CD14-positive monocyte (primary cell): ENCODE measurements around the gene NSMF. TPM values are rescaled to one million over a fixed set of nuclear protein-coding genes. Genes with fewer than 3 reads are reported as not detected.

Source experiments
- DNase-seq, 3 donors: peaks; one replicate each; pipeline ENCODE4 v3.0.0-alpha.2; 2011 to 2022
- H2AFZ ChIP-seq: 2 replicates; pipeline ENCODE4 v1.6.0; 2012; ENCODE audit warnings: mild to moderate bottlenecking, low read depth, low read length, inconsistent platforms; ENCODE audit not compliant: insufficient read depth, poor library complexity, severe bottlenecking
- H3K27ac ChIP-seq, 2 donors: 1 replicate in 1 of 2; 2 replicates in 1 of 2; pipeline ENCODE4 v1.5.1; 2012 to 2013; ENCODE audit warnings: low read length in 2 of 2, control low read depth in 1 of 2, inconsistent platforms in 1 of 2, low read depth in 1 of 2, mild to moderate bottlenecking in 1 of 2
- H3K27me3 ChIP-seq, 2 donors: one replicate each; pipeline versions ENCODE4 v1.6.0 to v1.6.1; 2011 to 2013; ENCODE audit warnings: low read length in 2 of 2; ENCODE audit not compliant: control insufficient read depth in 2 of 2, insufficient read depth in 2 of 2
- H3K36me3 ChIP-seq, 2 donors: replicated peaks in 1 of 2; 1 replicate in 1 of 2; 2 replicates in 1 of 2; pipeline versions ENCODE4 v1.5.1 to v1.6.1; 2012 to 2013; ENCODE audit warnings: low read length in 2 of 2, control low read depth in 1 of 2, inconsistent platforms in 1 of 2, mild to moderate bottlenecking in 1 of 2; ENCODE audit not compliant: insufficient read depth in 2 of 2, control insufficient read depth in 1 of 2
- H3K4me1 ChIP-seq, 2 donors: 1 replicate in 1 of 2; 2 replicates in 1 of 2; pipeline versions ENCODE4 v1.5.1 to v1.6.1; 2012 to 2013; ENCODE audit warnings: low read length in 2 of 2, control low read depth in 1 of 2, inconsistent platforms in 1 of 2, mild to moderate bottlenecking in 1 of 2, moderate library complexity in 1 of 2; ENCODE audit not compliant: insufficient read depth in 2 of 2, control insufficient read depth in 1 of 2
- H3K4me2 ChIP-seq: replicated peaks from 2 replicates; pipeline ENCODE3; 2012; ENCODE audit warnings: low read length, moderate library complexity, mild to moderate bottlenecking; ENCODE audit not compliant: poor library complexity, severe bottlenecking; ENCODE audit errors: extremely low read depth
- H3K4me3 ChIP-seq, 3 experiments: fragments of 200-600 bp in 1 of 3; sonication (generic) in 1 of 3; replicated peaks in 1 of 3; 1 replicate in 2 of 3; 2 replicates in 1 of 3; pipeline ENCODE4 v1.5.1; 2011 to 2013; ENCODE audit warnings: low read length in 3 of 3, mild to moderate bottlenecking in 3 of 3, control low read depth in 2 of 3, low read depth in 2 of 3, inconsistent platforms in 1 of 3, moderate library complexity in 1 of 3
- H3K79me2 ChIP-seq: 2 replicates; pipeline ENCODE4 v1.6.0; 2012; ENCODE audit warnings: mild to moderate bottlenecking, control low read depth, inconsistent platforms, low read length, moderate library complexity; ENCODE audit not compliant: insufficient read depth
- H3K9ac ChIP-seq: 2 replicates; pipeline ENCODE4 v1.6.0; 2017; ENCODE audit warnings: low read length, mild to moderate bottlenecking; ENCODE audit not compliant: insufficient read depth, poor library complexity, severe bottlenecking
- H3K9me3 ChIP-seq, 2 donors: replicated peaks in 1 of 2; 1 replicate in 1 of 2; 2 replicates in 1 of 2; pipeline versions ENCODE4 v1.5.1 to v1.6.1; 2012 to 2013; ENCODE audit warnings: low read length in 2 of 2, control low read depth in 1 of 2; ENCODE audit not compliant: control insufficient read depth in 1 of 2, insufficient read depth in 1 of 2
- H4K20me1 ChIP-seq: 2 replicates; pipeline ENCODE4 v1.6.0; 2012; ENCODE audit warnings: mild to moderate bottlenecking, low read length, control low read depth, moderate library complexity; ENCODE audit not compliant: insufficient read depth
- H3K27ac Mint-ChIP-seq, 7 donors: one replicate each; pipeline ENCODE4 v1.8.0; 2020; ENCODE audit warnings: mild to moderate bottlenecking in 7 of 7, mixed read lengths in 7 of 7, moderate library complexity in 6 of 7, inconsistent platforms in 2 of 7
- H3K27me3 Mint-ChIP-seq, 3 donors: one replicate each; pipeline ENCODE4 v1.8.0; 2021 to 2022; ENCODE audit warnings: low read depth in 3 of 3, mild to moderate bottlenecking in 3 of 3, mixed read lengths in 3 of 3, moderate library complexity in 3 of 3, inconsistent platforms in 1 of 3
- H3K36me3 Mint-ChIP-seq, 2 donors: one replicate each; pipeline ENCODE4 v1.8.0; 2020; ENCODE audit warnings: mixed read lengths in 2 of 2, inconsistent platforms in 1 of 2, mild to moderate bottlenecking in 1 of 2
- H3K4me1 Mint-ChIP-seq: one replicate; pipeline ENCODE4 v1.8.0; 2020; ENCODE audit warnings: mild to moderate bottlenecking, mixed read lengths
- H3K4me3 Mint-ChIP-seq, 2 donors: one replicate each; pipeline ENCODE4 v1.8.0; 2020; ENCODE audit warnings: mild to moderate bottlenecking in 2 of 2, mixed read lengths in 2 of 2, moderate library complexity in 1 of 2
- H3K9me3 Mint-ChIP-seq, 7 donors: one replicate each; pipeline ENCODE4 v1.8.0; 2020 to 2022; ENCODE audit warnings: mixed read lengths in 7 of 7, mild to moderate bottlenecking in 6 of 7, moderate library complexity in 6 of 7, inconsistent platforms in 2 of 7
- WGBS: methylation state at CpG from one replicate; pipeline ENCODE4 v1.1.5; 2013; ENCODE audit warnings: missing lambda C conversion rate; ENCODE audit not compliant: insufficient coverage; 5-methylcytosine and 5-hydroxymethylcytosine counted together
- intact Hi-C, 2 donors: fragments of 100-400 bp; cut with micrococcal nuclease; formaldehyde crosslinking; loops; one replicate each; pipeline versions ENCODE4 v1.15.0 to v1.15.1; 2023
- polyA plus RNA-seq, 3 donors: library from polyadenylated mRNA; depleted of rRNA in 1 of 3; unstranded in 2 of 3; stranded (reverse) in 1 of 3; fragments of 300-500 nt in 2 of 3; fragments of >200 nt in 1 of 3; fragmentation: Illumina TruSeq in 2 of 3; gene quantifications; 1 replicate in 2 of 3; 2 replicates in 1 of 3; pipeline ENCODE4 v1.2.3, GENCODE V29; 2012 to 2021
- TF ChIP-seq, protein P1 (sequence below): fragments of 200-600 bp; IDR thresholded peaks from one replicate; pipeline ENCODE4 v1.8.0; 2022; ENCODE audit warnings: antibody characterized with exemption, mild to moderate bottlenecking

Gene NSMF
- polyA plus RNA-seq, 3 donors = 4.6 to 68.4 (median 5.3) TPM

DNA sequence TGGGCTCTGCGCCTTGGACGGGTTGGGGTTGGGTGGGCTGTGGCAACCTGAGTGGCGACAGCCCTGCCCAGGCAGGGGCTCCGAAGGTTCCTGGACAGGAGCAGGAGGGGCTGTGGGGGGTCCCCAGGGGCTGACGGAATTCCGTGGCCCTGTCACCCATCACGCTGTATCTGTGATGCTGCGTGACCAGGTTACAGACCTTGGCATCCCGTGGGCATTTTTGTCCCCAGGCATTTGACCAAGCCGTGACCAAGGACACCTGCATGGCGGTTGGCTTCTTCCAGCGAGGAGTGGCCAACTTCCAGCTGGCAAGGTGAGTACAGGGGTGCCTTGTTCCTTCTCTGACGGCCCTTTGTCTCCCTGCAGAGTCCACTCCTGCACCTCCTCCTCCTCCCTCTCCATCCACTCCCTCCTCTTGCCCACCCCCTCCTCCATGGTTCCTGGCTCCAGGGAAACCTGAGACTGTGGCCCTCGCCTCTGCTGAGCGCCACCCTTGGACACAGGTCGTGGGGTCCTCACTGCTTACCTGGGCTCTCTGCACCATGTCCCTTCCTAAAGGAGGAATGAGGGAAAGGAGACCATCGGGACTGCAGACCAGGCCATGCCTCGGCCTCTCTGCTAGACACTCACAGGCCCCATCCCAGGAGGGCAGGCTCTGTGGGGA is 33.0 kb downstream of the NSMF start:
- Histone ChIP-seq H4K20me1 (no peaks in the 10 kb centered on the region), H3K9ac (no peak overlapping the region), H3K27me3 (no peaks in the 10 kb centered on the region), H3K9me3 (no peaks in the 10 kb centered on the region), H3K36me3 (no peaks in the 10 kb centered on the region), H3K4me2 (no peak overlapping the region), H3K79me2 (peaks cover 15% of the 10 kb centered on the region), H3K4me3 (no peak overlapping the region), H3K4me1 (peaks cover 19 to 29% of the 10 kb centered on the region in 2 donors), H3K27ac (no peak overlapping the region), H2AFZ (no peak overlapping the region)
- H3K27ac Mint-ChIP-seq = no peak overlapping the region
- DNase-seq = no peak
- H3K9me3 Mint-ChIP-seq = no peaks in the 10 kb centered on the region
- TF ChIP-seq, protein P1, sequence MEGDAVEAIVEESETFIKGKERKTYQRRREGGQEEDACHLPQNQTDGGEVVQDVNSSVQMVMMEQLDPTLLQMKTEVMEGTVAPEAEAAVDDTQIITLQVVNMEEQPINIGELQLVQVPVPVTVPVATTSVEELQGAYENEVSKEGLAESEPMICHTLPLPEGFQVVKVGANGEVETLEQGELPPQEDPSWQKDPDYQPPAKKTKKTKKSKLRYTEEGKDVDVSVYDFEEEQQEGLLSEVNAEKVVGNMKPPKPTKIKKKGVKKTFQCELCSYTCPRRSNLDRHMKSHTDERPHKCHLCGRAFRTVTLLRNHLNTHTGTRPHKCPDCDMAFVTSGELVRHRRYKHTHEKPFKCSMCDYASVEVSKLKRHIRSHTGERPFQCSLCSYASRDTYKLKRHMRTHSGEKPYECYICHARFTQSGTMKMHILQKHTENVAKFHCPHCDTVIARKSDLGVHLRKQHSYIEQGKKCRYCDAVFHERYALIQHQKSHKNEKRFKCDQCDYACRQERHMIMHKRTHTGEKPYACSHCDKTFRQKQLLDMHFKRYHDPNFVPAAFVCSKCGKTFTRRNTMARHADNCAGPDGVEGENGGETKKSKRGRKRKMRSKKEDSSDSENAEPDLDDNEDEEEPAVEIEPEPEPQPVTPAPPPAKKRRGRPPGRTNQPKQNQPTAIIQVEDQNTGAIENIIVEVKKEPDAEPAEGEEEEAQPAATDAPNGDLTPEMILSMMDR = no peak
- peaks cover 0 to 6% (median 0%) of the 10 kb centered on the region in 3 donors for H3K27me3 Mint-ChIP-seq
- WGBS = 98% methylated on average over 11 of the region's 18 CpGs
- H3K4me1 Mint-ChIP-seq = peaks cover 21% of the 10 kb centered on the region
- intact Hi-C loops = loop anchor here in 1 of 2 donors (10.0 kb wide), 1 partner anchor 99 kb away; no protein-coding TSS in a partner anchor
- H3K36me3 Mint-ChIP-seq = no peaks in the 10 kb centered on the region
- H3K4me3 Mint-ChIP-seq = no peak overlapping the region

DNA sequence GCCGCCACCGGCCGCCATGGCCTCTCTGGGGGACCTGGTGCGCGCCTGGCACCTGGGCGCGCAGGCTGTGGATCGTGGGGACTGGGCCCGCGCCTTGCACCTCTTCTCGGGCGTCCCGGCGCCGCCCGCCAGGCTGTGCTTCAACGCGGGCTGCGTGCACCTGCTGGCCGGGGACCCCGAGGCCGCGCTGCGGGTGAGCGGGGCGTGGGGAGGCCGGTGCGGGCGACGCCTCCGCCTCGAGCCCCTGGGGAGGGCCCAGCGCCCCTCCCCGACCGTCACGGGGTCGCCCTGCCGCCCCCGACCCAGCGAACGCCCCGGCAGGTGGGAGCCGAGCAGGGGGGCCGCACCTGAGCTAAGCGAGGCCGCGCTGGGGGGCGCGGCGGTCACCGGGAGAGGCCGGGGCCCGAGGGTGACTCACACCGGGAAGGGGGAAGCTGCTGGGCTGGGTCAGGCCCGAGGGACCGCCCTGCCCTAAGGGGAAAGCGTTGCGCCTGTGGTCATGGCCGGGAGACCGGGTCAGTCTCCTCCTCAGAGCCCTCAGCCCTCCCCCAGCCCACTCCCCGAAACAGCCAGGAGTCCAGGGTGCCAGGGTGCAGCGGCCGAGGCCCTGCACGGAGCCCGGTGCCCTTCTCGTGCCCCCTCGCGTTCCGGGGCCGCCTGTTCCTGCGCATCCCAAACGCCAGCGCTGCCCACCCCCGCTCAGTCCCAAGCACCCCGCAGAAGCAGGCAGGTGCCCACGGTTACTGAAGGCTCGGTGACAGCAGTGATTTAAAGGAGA is 35.4 kb downstream of the NSMF start:
- DNase-seq = peak; percentile 71 to 82 (median 74)
- WGBS = 6% methylated on average over 72 of the region's 77 CpGs
- Histone ChIP-seq H3K9me3 (no peaks in the 10 kb centered on the region), H3K27ac (peak overlapping the region in 1 of 2 donors; percentile 72), H3K4me1 (peaks cover 19 to 29% of the 10 kb centered on the region in 2 donors), H2AFZ (peak overlapping the region; percentile 81), H3K9ac (peak overlapping the region; percentile 88), H3K36me3 (no peaks in the 10 kb centered on the region), H4K20me1 (no peaks in the 10 kb centered on the region), H3K27me3 (no peaks in the 10 kb centered on the region), H3K4me2 (peak overlapping the region; percentile 87), H3K79me2 (peaks cover 17% of the 10 kb centered on the region), H3K4me3 (peak overlapping the region; percentile 41 to 82 (median 55))
- TF ChIP-seq, protein P1 = peak; percentile 66
- Mint-ChIP-seq H3K27ac (peak overlapping the region in 2 of 7 donors; percentile 41 to 62), H3K27me3 (peaks cover 0 to 5% (median 0%) of the 10 kb centered on the region in 3 donors), H3K4me3 (peak overlapping the region; percentile 64 to 72), H3K4me1 (peaks cover 21% of the 10 kb centered on the region), H3K9me3 (no peaks in the 10 kb centered on the region), H3K36me3 (no peaks in the 10 kb centered on the region)
- intact Hi-C loops = loop anchor here (1.0 to 10.0 kb wide), 4 partner anchors 21 to 101 kb away; partner anchors contain the start of gene NSMF (in 1 of the 2)
